GM18507 (cell line): Measurements from ENCODE around the gene GPD1.
"Not testable (repeated sequence)": the region's sequence is repeated elsewhere in the genome, so short reads cannot be mapped to it uniquely, and the experiment has no call there.

Source experiments
- DNase-seq: peaks from one replicate; pipeline ENCODE4 v3.0.0; 2011; ENCODE audit warnings: low read depth; ENCODE audit not compliant: insufficient read length; ENCODE audit errors: extremely low spot score
- FAIRE-seq: peaks from 2 replicates; lab custom pipeline; 2011; peaks lifted over from hg19 to GRCh38; lab: Jason Lieb, UNC

The GPD1 gene

DNA sequence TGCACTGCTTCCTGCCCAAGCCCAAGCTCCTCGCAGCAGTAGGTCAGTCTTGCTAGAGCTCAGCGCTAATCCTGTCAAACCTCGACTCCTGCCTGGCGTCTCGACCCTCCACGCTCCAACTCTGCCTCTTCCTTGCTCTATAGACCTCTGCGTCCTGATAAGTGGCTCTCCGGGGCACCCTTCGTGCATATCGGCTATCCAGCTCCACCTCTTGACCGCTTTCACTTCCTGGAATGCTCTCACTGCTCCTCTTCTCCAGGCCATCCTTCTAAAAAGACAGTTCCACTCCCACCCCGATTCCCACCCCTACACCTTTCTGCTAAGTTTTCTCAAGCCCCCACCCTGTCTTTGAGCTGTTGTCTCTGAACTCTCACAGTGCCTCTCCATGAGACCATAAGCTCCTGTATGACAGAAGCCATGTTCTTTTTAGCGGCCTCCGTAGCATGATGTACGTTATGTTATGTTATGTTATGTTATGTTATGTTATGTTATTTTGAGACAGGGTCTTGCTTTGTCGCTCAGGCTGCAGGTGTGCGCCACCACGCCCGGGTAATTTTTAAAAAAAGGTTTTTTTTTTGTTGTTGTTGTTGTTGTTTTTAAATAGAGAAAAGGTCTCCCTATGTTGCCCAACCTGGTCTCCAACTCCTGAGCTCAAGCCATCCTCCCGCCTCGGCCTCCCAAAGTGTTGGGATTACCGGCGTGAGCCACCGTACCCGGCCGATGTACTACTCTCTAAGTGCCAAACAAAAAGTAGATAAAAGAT, 8.8 kb downstream of the GPD1 start:
- DNase-seq (no peak), FAIRE-seq (peak; percentile 55)

DNA sequence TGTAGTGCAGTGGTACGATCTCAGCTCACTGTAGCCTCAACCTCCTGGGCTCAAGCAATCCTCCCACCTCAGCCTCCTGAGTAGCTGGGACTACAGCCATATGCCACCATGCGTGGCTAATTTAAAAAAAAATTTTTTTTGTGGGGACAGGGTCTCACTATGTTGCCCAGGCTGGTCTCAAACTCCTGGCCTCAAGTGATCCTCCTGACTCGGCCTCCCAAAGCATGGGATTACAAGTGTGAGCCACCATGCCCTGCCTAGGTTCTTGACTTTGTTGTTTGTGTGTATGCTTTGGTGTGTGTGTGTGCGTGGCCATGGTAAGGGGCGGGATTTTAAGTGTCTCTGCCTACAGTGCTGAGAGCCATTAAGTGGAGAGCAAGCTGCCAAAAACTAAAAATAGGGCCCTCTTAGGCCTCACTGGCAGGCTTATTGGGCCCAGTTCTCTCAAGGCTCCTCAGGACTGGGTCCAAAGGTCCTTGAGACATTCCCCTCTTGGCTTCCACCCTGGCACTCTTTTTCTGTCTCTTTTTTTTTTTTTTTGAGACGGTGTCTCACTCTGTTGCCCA, 13.3 kb downstream of the GPD1 start:
- DNase-seq (no peak), FAIRE-seq (no peak)

DNA sequence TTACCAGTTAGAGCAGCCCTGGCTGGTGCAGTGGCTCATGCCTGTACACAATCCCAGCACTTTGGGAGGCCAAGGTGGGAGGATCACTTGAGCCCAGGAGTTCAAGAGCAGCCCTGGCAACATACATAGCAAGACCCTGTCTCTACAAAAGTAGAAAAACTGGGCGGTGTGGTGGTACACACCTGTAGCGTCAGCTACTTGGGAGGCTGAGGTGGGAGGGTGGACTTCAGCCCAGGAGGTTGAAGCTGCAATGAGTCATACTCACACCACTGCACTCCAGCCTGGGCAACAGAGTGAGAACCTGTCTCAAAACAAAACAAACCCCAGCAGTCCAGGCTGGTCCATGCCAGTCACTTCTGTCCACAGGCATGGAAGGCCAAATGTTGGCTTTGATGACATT, 15.6 kb downstream of the GPD1 start:
- no peak for FAIRE-seq

DNA sequence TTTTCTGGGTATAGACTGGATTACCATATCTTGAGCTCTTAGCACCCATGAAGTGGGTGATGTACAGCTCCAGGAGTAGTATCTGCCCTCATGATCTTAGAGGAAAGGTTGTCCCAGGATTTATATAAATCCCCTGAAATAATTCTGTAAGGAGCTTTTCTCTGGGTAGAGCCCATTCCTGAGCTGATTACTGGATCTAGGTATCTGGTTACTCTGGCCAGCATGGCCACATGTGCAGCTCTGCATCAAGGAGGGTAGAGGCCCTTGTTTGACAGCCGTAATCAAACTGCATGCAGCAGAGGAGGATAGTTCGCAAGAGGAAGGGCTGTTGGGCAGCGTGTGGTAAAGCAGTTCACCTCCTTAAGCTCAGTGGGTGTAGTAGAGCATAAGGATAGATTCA, 16.7 kb downstream of the GPD1 start:
- DNase-seq: no peak
- FAIRE-seq: no peak

More for the DNA sequence above, 15.6 kb downstream of the GPD1 start:
- DNase-seq: no peak

DNA sequence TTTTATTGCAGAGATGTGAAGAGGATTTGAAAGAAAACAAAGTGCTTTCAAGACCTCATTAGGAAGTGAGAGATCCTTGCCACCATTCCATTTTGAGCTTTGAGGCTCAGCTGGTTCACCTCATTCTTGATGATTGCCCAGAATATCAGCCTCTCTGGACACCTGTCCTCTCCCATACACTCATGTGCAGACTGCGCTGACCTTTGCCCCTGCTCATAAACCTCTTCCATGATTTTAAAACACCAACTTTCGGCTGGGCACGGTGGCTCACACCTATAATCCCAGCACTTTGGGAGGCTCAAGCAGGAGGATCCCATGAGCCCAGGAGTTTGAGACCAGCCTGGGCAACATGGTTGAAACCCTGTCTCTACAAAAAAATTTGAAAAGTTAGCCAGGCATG, 17.1 kb downstream of the GPD1 start:
- DNase-seq (no peak), FAIRE-seq (no peak)

DNA sequence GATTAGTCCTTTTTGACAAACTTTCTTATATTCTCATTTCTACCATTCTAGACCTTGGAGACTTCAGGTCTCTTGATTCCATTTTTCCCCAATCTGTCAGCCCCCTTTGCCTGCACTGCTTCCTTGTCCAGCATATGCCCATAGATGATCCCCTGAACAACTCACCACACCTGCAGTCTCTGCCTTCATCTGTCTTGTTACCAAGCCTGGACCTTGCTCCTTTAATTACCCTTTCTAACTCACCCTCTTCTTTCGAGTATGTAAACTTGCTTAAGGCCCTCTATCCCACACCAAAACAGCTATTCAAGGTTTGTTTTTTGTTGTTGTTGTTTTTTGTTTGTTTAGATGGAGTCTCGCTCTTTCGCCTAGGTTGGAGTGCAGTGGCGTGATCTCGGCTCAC, 17.8 kb downstream of the GPD1 start:
- FAIRE-seq (no peak), DNase-seq (no peak)

DNA sequence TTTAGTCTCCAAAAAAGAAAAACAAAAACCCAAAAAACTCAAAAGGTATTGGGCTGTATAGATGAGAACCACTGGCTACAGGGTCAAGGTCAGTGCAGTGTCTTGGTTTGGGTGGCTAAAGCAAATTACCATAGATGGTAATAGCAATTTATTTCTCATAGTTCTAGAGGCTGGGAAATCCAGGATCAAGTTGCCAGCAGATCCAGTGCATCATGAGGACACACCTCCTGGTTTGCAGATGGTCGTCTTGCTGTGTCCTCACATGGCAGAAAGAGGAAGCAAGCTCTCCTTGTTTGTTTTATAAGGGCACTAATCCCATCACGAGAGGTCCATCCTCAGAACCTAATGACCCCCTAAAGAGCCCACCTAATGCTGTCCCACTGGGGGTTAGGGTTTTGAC, 19.4 kb downstream of the GPD1 start:
- FAIRE-seq: no peak
- no peak for DNase-seq

DNA sequence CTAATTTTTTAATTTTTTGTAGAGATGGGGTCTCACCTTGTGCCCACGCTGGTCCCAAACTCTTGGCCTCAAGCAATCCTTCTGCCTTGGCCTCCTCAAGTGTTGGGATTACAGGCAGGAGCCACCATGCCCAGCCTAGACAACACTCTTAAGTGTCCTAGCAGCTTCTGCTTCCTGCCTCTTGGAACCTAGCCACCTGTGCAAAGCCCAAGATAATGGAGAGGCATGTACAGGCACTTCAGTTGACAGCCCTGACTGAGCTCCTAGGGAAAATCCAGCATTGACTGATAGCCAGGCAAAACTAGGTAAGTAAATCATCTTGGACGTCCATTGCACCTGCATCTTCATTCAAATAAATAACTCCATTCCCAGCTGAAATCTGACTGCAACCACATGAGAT, 23.7 kb downstream of the GPD1 start:
- no peak for DNase-seq
- FAIRE-seq: no peak

DNA sequence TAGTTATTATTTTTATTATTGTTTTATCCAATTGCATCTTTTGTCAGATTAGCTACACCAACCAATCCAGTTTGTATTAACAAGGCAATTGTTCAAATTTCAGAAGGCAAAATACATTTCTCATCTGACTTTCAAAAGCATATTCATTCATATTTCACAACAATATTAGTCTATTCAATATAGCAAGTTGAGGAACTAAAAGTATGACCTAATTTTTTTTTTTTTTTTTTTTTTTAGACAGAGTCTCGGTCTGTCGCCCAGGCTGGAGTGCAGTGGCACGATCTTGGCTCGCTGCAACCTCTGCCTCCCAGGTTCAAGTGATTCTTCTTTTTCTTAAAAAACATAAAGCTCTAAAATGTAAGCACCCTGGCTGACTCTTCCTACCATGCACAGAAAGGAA, 25.5 kb downstream of the GPD1 start:
- no peak for FAIRE-seq
- DNase-seq: no peak

DNA sequence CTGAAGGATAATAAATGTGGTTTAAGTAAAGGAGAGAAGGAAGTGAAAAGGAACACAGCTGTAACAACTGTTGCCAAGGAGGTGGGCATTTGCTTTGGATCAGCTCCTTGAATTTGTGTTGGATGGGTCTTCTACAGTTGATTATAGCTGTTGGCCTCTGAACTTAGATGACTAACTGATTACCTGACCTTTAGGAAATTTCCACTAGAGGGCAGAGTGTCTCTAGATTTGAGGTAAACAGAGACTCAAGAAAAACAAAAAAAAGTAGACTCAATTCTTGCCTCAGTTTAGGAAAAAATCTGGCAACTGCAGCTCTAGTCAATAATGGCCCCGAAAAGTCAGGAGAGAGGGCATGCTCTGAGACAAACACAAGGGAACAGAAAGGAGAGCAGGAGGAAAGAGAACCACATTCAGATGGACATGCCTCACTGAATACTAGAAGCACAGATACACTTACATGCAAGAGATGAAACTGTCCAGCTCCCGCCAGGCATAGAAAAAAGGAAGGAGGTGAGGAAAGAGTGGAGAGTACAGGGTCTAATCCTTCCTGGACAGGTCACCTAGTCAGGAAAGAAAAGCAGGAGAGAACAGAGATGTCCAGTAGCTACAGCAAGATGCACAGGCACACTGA, 28.8 kb downstream of the GPD1 start:
- DNase-seq (no peak), FAIRE-seq (no peak)

DNA sequence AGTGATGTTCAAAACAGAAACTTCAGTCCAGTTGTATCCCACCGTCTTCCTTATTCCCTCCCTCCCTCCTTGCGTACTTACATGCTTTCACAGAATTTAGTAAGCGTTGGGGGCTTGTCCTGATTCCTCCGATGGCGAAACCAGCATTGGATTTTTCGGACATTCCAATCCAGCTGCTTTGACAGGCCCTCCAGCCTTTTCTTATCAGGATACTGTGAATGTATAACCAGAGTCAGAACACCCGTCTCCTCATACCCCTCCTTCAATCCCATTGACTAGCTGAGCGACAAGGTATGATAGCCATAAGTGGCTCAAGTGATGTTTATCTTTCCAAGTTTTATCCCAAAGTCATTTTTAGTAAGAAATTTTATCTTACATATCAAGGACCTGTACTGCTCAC, 39.2 kb downstream of the GPD1 start:
- FAIRE-seq (no peak), DNase-seq (no peak)

DNA sequence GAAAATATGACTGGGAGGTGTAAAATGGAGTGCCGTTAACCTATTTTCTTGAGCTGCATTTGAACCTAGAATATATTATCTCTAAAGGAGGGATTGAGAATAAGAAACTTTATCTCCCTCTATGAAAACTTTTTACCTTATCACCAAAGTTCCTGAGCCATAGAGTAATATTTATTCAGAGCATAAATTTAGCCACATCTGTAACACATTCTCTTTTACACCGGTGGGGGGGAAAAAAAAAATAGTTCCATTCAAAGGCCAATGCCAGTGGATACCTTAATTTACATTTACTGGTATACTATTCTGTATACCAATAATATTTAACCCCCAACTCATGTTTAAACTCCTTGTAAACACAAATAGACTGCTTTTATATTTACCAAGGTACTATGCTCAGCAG, 41.6 kb downstream of the GPD1 start:
- FAIRE-seq (no peak), DNase-seq (no peak)

DNA sequence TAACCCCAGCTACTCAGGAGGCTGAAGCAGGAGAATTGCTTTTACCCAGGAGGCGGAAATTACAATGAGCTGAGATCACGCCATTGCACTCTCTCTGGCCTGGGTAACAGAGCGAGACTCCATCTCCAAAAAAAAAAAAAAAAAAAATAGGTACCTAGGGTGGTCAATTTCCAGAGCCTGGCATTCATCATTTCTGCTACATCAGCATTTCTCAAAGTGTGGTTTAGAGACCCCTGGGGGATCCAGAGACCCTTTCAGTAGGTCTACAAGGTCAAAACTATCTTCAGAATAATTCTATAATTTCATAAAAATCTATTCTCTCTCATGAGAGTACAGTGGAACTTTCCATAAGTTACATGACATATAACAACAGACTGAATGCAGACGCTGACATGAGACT, 43.5 kb downstream of the GPD1 start:
- FAIRE-seq (no peak), DNase-seq (no peak)

DNA sequence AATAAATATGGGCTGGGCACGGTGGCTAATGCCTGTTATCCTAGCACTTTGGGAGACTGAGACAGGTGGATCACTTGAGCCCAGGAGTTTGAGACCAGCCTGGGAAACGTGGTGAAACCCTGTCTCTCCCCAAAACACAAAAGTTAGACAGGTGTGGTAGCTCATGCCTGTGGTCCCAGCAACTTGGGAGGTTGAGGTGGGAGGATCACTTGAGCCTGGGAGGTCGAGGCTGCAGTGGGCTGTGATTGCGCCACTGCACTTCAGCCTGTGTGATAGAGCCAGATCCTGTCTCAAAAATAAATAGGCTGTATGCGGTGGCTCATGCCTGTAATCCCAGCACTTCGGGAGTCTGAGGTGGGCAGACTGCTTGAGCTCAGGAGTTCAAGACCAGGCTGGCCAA, 44.2 kb downstream of the GPD1 start:
- not testable (repeated sequence) for FAIRE-seq, DNase-seq

DNA sequence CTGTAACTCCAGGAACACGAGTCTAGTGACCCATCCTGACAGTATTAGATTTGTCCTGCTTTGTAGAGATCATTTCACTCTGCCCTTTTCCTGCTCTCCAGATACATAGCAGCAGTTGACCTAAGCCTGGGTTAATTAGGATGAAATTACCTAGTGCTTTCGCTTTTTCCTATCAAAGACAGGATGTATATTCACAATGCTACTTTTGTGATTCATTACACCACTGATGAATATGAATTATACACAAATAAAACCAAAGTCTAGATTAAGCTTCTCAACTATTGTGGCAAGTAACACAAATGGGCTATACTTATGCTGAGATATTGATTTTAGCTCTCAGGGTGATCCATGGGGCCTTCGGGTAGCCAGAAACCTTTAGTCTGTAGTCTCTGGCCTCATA, 45.5 kb downstream of the GPD1 start:
- FAIRE-seq (no peak), DNase-seq (no peak)

DNA sequence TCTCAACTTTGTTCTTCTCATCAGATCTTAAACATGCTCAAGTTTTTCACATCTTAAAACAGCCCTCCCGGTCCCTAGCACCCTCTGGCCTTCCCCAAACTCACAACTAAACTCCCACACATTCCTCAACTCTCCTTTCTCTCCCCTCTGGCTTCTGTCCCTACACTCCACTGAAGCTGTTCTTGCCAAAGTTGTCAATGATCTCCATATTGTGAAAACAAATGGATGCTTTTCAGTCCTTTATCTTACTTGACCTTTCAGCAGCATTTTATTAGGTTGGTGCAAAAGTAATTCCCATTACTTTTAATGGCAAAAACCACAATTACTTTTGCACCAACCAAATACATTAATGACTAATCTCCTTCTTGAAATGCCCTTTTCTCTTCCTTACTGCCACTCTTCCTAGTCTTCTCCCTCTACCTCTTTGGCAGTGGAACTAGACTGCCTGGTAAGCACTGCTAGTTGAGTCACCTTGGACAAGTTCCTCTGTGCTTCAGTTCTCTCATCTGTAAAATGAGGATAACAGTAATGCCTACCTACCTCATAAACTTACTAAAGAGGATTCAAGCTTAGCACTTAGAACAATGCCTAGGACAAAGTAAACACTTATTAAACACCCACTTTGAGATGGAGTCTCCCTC, 47.4 kb downstream of the GPD1 start:
- no peak for DNase-seq
- no peak for FAIRE-seq

DNA sequence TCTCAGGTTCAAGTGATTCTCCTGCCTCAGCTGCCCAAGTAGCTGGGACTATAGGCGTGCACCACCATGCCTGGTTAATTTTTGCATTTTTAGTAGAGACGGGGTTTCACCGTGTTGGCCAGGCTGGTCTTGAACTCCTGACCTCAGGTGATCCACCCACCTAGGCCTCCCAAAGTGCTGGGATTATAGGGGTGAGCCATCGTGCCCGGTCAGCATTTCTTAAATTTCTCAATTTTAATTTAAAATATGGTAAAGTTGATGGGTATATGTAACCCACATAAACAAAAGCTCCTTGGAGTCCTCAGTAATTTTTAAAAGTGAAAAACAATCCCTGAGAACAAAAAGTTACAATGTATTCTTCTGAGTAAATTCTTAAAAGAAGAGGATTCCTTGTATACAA, 51.1 kb downstream of the GPD1 start:
- not testable (repeated sequence) for FAIRE-seq, DNase-seq

DNA sequence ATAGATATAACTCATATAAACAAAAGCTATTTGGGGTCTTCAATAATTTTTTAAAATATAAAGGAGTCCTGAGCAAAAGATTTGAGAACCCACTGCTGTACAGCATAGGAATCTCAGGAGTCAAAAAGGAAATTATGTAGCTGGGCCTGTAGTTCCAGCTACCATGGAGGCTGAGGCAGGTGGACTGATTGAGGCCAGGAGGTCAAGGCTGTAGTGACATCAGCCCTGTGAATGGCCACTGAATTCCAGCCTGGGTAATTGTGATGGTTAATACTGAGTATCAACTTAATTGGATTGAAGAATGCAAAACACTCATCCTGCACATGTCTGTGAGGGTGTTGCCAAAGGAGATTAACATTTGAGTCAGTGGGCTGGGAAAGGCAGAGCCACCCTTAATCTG, 52.8 kb downstream of the GPD1 start:
- no peak for FAIRE-seq
- no peak for DNase-seq

DNA sequence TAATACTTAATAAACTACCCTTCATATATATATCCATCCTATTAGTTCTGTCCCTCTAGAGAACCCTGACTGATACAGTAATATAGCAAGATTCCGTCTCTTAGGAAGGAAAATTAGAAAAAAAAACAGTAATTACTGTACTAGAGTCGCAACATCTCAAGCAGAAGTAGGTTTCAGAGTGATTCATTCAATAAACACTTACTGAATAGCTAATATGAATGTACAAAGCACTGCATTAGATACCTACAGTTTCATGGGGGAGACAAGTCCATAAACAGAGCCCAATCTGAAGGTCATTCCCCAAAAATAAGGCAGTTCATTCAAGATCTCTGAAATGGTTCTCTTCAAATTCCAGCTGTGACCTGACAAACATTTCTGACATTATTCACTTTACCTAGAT, 53.5 kb downstream of the GPD1 start:
- no peak for FAIRE-seq

DNA sequence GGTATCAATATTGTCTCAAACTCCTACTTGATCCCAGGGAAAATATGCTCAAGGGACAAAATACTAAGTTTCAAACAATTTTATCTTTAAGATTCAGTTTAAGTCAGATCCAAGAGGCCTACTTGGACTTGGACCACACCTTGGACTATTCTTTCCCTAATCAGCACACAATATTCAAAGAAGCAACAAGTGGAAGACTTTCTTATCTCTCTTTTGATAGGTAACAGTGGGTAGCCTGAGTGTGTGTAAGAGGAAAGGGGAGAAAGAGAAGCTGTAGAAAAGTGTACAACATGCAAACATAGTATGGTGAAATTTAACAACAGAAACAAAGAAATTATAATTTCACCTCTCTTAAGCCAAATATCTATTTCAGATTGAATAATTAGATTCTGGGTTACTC, 56.8 kb downstream of the GPD1 start:
- DNase-seq (no peak), FAIRE-seq (no peak)

More for the DNA sequence above, 53.5 kb downstream of the GPD1 start:
- no peak for DNase-seq
